ENCODE data around the gene ST8SIA5.
"Not testable (repeated sequence)": the region's sequence is repeated elsewhere in the genome, so short reads cannot be mapped to it uniquely, and the experiment has no call there.

DNA sequence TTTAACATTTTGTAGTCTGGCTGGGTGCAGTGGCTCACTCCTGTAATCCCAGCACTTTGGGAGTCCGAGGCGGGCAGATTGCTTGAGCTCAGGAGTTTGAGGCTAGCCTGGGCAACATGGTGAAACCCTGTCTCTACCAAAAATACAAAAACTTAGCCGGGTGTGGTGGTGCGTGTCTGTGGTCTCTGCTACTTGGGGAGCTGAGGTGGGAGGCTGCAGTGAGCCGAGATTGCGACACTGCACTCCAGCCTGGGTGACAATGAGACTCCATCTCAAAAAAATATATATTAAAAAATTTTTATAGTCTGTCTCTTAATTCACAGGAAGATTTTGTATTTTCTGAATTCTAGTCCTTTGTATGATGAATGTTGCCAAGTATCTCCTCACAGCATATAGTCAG is 39.1 kb upstream of the ST8SIA5 start:
- TF ChIP-seq ELF4 (IDR thresholded peaks at IDR 0.05); CTBP1 (IDR thresholded peaks at IDR 0.05; ENCODE audit: borderline replicate concordance); TARDBP (IDR thresholded peaks at IDR 0.05); SUZ12 (IDR thresholded peaks at IDR 0.05); FOXA1 (IDR thresholded peaks at IDR 0.05); SP1 (IDR thresholded peaks at IDR 0.05): not testable (repeated sequence)
